Astrocyte of the cerebellum (primary cell): ENCODE data around the gene TUBB2B.
"Not testable (repeated sequence)": the region's sequence is repeated elsewhere in the genome, so short reads cannot be mapped to it uniquely, and the experiment has no call there.

Experiments
- DNase-seq: peaks from one replicate; pipeline ENCODE4 v3.0.0-alpha.2; 2011; ENCODE audit warnings: low read depth
- H3K4me3 ChIP-seq: 2 replicates; pipeline ENCODE4 v1.5.1; 2011; ENCODE audit warnings: mild to moderate bottlenecking, low read depth, low read length, moderate library complexity
- CTCF ChIP-seq: IDR thresholded peaks from 2 replicates; pipeline ENCODE4 v1.5.1; 2012; ENCODE audit warnings: low read length, low read depth, moderate library complexity, mild to moderate bottlenecking; ENCODE audit errors: missing control alignments
- in situ Hi-C: cut with HindIII; loops from 2 replicates; pipeline ENCODE4 v1.10.0; 2017; ENCODE audit warnings: low sequenced_read_pairs

TUBB2B gene

GRCh38 chr6:3244003-3244831 is 16.8 kb upstream of the TUBB2B start:
- no peak for DNase-seq
- H3K4me3 ChIP-seq = no peak overlapping the region
- in situ Hi-C loops = no loop called here
- TF ChIP-seq CTCF = no peak

DNA sequence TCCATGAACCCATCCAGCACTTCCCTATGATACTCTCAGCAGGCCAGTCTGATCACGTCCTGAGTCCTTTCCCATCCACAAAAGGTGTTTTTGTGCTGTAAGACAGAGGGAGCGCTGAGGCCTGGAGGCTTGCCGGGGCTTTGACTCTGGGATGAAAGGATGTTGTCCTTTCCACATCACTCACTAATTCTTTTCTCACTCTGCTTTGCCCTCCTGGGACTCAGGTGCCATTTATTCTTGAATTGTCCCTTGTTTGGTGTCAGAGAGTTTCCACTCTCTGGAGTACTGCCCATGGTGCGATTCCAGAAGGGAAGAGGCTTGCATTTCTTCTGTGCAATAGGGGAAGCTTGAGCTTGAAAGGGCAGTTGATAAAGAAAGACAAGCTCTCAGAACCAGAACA is 15.3 kb upstream of the TUBB2B start:
- no peak overlapping the region for H3K4me3 ChIP-seq
- in situ Hi-C loops = no loop called here
- TF ChIP-seq CTCF = no peak
- DNase-seq = no peak

- in situ Hi-C loops, H3K4me3 ChIP-seq, DNase-seq: not testable (repeated sequence)
Measured at GRCh38 chr6:3241745-3242144, 14.3 kb upstream of the TUBB2B start.

GRCh38 chr6:3240595-3240994 is 13.1 kb upstream of the TUBB2B start:
- no peak for DNase-seq
- in situ Hi-C loops = no loop called here
- TF ChIP-seq CTCF = no peak
- no peak overlapping the region for H3K4me3 ChIP-seq

- in situ Hi-C loops = no loop called here
- peak; percentile 26 for TF ChIP-seq CTCF
- H3K4me3 ChIP-seq = no peak overlapping the region
- no peak for DNase-seq
Measured at GRCh38 chr6:3239110-3239830, 11.8 kb upstream of the TUBB2B start.

DNA sequence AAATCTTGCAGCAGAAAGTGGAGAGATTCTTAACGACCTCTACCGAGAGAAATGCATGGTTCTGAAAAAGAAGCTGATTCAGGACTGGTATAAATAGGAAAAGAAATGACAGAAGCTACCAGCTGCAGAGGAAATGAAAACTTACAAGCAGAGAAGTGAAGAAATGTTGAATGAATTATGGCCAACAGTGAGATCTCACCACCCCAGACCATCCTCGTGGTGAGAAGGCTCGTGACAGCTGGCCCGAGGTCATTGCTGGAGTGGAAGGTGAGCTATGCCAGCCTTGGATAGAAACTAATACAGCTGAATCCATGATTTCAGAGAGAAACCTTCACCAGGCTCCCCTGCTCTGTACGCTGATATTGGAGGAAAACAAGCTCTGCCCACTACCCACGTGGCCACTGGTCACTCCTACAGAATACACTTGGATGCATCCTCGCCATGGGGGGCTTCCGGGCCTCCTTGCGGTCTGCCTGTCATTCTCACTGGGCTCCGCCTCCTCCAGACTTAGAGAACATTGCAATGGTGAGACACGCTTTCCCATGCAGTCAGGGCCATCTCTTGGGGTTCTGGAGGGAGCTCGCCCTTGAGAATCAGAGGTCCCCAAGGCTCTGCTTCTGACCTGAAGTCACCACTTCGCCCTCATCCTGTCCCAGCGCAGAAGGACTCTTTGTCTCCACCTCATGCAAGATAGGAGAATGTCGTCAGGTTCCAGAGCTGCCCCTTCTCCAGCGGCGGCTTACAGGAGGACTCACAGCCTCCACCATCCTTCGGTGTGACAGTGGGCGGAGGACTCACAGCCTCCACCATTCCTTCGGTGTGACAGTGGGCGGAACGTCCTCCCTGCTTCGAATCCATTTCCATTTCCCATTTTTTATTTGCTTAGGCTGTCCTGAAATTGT is 10.6 kb upstream of the TUBB2B start:
- no peak for TF ChIP-seq CTCF
- DNase-seq = no peak
- no peak overlapping the region for H3K4me3 ChIP-seq
- in situ Hi-C loops = no loop called here
